ENCODE measurements around the gene TLCD3A. TPM values are rescaled to one million over a fixed set of nuclear protein-coding genes. Genes with fewer than 3 reads are reported as not detected.
"Not testable (repeated sequence)": the region's sequence is repeated elsewhere in the genome, so short reads cannot be mapped to it uniquely, and the experiment has no call there.

Gene TLCD3A
- total RNA-seq, 1 experiment from 2014 or later: 21.6 TPM

DNA sequence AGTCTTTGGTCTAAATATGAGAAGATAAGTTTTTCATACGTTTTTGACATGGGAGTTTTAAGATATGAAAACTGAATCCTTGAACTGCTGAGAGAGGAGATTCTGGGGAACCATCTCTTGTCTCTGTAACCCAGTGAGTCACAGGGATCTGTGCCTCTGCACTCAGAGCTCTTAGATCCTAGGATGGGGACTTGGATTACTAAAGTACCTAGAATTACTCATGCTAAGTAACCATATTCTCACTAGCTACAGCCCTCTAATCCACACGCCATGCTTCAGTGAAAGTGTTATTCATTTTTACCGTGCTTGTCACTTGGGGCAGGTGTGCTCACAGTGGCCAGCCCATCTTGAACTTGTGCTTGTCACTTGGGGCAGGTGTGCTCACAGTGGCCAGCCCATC, 51.7 kb downstream of the TLCD3A start:
- Mint-ChIP-seq H3K27me3 (ENCODE audit: low read depth) (no peaks in the 10 kb centered on the region), H3K27ac (no peak overlapping the region), H3K36me3 (peaks cover 21% of the 10 kb centered on the region), H3K4me3 (peak overlapping the region; percentile 96), H3K4me1 (peaks cover 18% of the 10 kb centered on the region), H3K9me3 (no peaks in the 10 kb centered on the region)
- ATAC-seq (no peak), DNase-seq (ENCODE audit: low spot score) (no peak)
- TF ChIP-seq RELA (CRISPR knock-in tag; IDR thresholded peaks at IDR 0.05; ENCODE audit: borderline replicate concordance): no peak
- no peak for TF ChIP-seq GRHL2 (CRISPR knock-in tag; IDR thresholded peaks at IDR 0.05; ENCODE audit: insufficient replicate concordance, severe bottlenecking)
- TF ChIP-seq CDX4 (CRISPR knock-in tag; IDR thresholded peaks at IDR 0.05; ENCODE audit: borderline replicate concordance): no peak
- TF ChIP-seq, protein P1, sequence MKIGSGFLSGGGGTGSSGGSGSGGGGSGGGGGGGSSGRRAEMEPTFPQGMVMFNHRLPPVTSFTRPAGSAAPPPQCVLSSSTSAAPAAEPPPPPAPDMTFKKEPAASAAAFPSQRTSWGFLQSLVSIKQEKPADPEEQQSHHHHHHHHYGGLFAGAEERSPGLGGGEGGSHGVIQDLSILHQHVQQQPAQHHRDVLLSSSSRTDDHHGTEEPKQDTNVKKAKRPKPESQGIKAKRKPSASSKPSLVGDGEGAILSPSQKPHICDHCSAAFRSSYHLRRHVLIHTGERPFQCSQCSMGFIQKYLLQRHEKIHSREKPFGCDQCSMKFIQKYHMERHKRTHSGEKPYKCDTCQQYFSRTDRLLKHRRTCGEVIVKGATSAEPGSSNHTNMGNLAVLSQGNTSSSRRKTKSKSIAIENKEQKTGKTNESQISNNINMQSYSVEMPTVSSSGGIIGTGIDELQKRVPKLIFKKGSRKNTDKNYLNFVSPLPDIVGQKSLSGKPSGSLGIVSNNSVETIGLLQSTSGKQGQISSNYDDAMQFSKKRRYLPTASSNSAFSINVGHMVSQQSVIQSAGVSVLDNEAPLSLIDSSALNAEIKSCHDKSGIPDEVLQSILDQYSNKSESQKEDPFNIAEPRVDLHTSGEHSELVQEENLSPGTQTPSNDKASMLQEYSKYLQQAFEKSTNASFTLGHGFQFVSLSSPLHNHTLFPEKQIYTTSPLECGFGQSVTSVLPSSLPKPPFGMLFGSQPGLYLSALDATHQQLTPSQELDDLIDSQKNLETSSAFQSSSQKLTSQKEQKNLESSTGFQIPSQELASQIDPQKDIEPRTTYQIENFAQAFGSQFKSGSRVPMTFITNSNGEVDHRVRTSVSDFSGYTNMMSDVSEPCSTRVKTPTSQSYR (CRISPR knock-in tag; IDR thresholded peaks at IDR 0.05): no peak
- TF ChIP-seq, protein P2, sequence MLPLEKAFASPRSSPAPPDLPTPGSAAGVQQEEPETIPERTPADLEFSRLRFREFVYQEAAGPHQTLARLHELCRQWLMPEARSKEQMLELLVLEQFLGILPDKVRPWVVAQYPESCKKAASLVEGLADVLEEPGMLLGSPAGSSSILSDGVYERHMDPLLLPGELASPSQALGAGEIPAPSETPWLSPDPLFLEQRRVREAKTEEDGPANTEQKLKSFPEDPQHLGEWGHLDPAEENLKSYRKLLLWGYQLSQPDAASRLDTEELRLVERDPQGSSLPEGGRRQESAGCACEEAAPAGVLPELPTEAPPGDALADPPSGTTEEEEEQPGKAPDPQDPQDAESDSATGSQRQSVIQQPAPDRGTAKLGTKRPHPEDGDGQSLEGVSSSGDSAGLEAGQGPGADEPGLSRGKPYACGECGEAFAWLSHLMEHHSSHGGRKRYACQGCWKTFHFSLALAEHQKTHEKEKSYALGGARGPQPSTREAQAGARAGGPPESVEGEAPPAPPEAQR (CRISPR knock-in tag; IDR thresholded peaks at IDR 0.05): no peak
- TF ChIP-seq, protein P3, sequence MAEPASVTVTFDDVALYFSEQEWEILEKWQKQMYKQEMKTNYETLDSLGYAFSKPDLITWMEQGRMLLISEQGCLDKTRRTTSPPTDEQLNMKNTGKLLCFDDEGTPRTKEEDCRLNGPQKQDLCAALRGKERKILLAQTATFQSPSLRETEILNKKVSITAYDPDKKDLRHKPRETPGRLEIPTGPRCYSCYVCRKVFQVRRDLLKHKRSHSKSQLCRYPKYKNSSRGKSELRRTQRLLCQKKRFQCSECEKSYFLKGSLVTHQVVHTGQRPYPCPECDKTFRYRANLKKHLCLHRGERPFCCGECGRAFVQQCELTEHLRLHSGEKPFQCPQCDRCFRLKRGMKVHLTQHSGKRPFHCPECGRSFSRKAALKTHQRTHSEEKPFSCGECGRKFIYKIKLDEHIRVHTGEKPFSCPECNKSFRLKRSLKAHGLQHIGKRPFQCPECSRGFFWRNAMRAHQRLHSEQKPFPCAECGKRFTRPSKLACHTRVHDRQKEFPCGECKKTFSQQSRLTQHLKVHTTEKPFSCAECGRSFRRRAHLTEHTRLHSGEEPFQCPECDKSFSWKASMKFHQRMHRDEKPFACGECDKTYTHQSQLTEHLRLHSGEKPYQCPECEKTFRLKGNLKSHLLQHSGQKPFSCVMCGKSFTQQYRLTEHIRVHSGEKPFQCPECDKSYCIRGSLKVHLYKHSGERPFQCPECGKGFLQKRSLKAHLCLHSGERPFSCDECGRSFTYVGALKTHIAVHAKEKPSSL (CRISPR knock-in tag; conservative IDR thresholded peaks at IDR 0.05): no peak
- TF ChIP-seq ATF2 (CRISPR knock-in tag; IDR thresholded peaks at IDR 0.05; ENCODE audit: borderline replicate concordance, low read depth): no peak
- no peak for TF ChIP-seq FOXK1 (CRISPR knock-in tag; IDR thresholded peaks at IDR 0.05)
- TF ChIP-seq, protein P4, sequence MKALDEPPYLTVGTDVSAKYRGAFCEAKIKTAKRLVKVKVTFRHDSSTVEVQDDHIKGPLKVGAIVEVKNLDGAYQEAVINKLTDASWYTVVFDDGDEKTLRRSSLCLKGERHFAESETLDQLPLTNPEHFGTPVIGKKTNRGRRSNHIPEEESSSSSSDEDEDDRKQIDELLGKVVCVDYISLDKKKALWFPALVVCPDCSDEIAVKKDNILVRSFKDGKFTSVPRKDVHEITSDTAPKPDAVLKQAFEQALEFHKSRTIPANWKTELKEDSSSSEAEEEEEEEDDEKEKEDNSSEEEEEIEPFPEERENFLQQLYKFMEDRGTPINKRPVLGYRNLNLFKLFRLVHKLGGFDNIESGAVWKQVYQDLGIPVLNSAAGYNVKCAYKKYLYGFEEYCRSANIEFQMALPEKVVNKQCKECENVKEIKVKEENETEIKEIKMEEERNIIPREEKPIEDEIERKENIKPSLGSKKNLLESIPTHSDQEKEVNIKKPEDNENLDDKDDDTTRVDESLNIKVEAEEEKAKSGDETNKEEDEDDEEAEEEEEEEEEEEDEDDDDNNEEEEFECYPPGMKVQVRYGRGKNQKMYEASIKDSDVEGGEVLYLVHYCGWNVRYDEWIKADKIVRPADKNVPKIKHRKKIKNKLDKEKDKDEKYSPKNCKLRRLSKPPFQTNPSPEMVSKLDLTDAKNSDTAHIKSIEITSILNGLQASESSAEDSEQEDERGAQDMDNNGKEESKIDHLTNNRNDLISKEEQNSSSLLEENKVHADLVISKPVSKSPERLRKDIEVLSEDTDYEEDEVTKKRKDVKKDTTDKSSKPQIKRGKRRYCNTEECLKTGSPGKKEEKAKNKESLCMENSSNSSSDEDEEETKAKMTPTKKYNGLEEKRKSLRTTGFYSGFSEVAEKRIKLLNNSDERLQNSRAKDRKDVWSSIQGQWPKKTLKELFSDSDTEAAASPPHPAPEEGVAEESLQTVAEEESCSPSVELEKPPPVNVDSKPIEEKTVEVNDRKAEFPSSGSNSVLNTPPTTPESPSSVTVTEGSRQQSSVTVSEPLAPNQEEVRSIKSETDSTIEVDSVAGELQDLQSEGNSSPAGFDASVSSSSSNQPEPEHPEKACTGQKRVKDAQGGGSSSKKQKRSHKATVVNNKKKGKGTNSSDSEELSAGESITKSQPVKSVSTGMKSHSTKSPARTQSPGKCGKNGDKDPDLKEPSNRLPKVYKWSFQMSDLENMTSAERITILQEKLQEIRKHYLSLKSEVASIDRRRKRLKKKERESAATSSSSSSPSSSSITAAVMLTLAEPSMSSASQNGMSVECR (CRISPR knock-in tag; IDR thresholded peaks at IDR 0.05; ENCODE audit: borderline replicate concordance): no peak
- TF ChIP-seq, protein P5, sequence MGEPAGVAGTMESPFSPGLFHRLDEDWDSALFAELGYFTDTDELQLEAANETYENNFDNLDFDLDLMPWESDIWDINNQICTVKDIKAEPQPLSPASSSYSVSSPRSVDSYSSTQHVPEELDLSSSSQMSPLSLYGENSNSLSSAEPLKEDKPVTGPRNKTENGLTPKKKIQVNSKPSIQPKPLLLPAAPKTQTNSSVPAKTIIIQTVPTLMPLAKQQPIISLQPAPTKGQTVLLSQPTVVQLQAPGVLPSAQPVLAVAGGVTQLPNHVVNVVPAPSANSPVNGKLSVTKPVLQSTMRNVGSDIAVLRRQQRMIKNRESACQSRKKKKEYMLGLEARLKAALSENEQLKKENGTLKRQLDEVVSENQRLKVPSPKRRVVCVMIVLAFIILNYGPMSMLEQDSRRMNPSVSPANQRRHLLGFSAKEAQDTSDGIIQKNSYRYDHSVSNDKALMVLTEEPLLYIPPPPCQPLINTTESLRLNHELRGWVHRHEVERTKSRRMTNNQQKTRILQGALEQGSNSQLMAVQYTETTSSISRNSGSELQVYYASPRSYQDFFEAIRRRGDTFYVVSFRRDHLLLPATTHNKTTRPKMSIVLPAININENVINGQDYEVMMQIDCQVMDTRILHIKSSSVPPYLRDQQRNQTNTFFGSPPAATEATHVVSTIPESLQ (CRISPR knock-in tag; IDR thresholded peaks at IDR 0.05): no peak
- no peak for TF ChIP-seq HMGA2 (CRISPR knock-in tag; IDR thresholded peaks at IDR 0.05)
- TF ChIP-seq MXD4 (CRISPR knock-in tag; IDR thresholded peaks at IDR 0.05; ENCODE audit: borderline replicate concordance): no peak
- ChIA-PET CTCF (interaction anchor here (1.0 kb wide), 1 partner anchor 272 kb away, joined by 3 read pairs; no protein-coding TSS in a partner anchor), POLR2A (no interaction called here)

DNA sequence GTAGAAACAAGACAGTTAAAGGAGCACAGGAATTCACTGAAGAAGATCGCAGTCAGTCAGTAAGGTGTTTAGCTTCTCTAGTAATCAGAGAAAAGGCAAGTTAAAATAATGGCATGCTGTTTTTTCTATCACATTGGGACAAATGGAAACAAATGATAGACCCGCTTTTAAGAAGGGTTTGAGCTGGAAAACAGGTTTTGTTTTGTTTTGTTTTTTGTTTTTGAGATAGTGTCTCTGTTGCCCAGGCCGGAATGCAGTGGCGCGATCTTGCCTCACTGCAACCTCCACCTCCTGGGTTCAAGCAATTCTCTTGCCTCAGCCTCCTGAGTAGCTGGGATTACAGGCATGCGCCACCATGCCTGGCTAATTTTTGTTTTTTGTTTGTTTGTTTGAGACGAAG, 53.5 kb downstream of the TLCD3A start:
- CTCF ChIA-PET: interaction anchor here (0.8 to 1.3 kb wide), 2 partner anchors 9 to 195 kb away, joined by 3 read pairs; no protein-coding TSS in a partner anchor
- H3K9me3 Mint-ChIP-seq; ATAC-seq; POLR2A ChIA-PET; H3K27me3 Mint-ChIP-seq (ENCODE audit: low read depth); H3K4me3 Mint-ChIP-seq; DNase-seq (ENCODE audit: low spot score): not testable (repeated sequence)
- peaks cover 22% of the 10 kb centered on the region for H3K4me1 Mint-ChIP-seq
- peaks cover 29% of the 10 kb centered on the region for H3K36me3 Mint-ChIP-seq
- H3K27ac Mint-ChIP-seq: 0 out of 2 replicates have a peak overlapping the region, but pooled peaks have one; percentile 25

Data from WTC11 (cell line).